ENCODE results near the gene CACHD1.
A peak's percentile ranks its signal among the peaks of the same experiment; 100 is the strongest.

CACHD1 gene

GRCh38 chr1:64516301-64516700 lies 46.4 kb downstream of the CACHD1 start:
- DNase-seq (ENCODE audit: low read depth), result no peak
- no peak overlapping the region for H3K4me3 ChIP-seq (ENCODE audit: low read depth, low read length)

GRCh38 chr1:64516803-64517568 lies 47.1 kb downstream of the CACHD1 start:
- no peak overlapping the region for H3K4me3 ChIP-seq (ENCODE audit: low read depth, low read length)
- peak; percentile 19 for DNase-seq (ENCODE audit: low read depth)

GRCh38 chr1:64517640-64518039 lies 47.7 kb downstream of the CACHD1 start:
- no peak for DNase-seq (ENCODE audit: low read depth)

GRCh38 chr1:64518692-64519481 lies 49.0 kb downstream of the CACHD1 start:
- no peak for DNase-seq (ENCODE audit: low read depth)
- no peak overlapping the region for H3K4me3 ChIP-seq (ENCODE audit: low read depth, low read length)

More at GRCh38 chr1:64517640-64518039, 47.7 kb downstream of the CACHD1 start:
- no peak overlapping the region for H3K4me3 ChIP-seq (ENCODE audit: low read depth, low read length)

GRCh38 chr1:64519901-64520300 lies 50.0 kb downstream of the CACHD1 start:
- DNase-seq (ENCODE audit: low read depth), result peak; percentile 16
- no peak overlapping the region for H3K4me3 ChIP-seq (ENCODE audit: low read depth, low read length)

GRCh38 chr1:64522740-64523139 lies 52.8 kb downstream of the CACHD1 start:
- DNase-seq (ENCODE audit: low read depth), result no peak
- H3K4me3 ChIP-seq (ENCODE audit: low read depth, low read length), result no peak overlapping the region

GRCh38 chr1:64523413-64524337 lies 53.7 kb downstream of the CACHD1 start:
- DNase-seq (ENCODE audit: low read depth), result no peak

GRCh38 chr1:64524614-64525013 lies 54.7 kb downstream of the CACHD1 start:
- DNase-seq (ENCODE audit: low read depth), result no peak
- H3K4me3 ChIP-seq (ENCODE audit: low read depth, low read length), result no peak overlapping the region

More at GRCh38 chr1:64523413-64524337, 53.7 kb downstream of the CACHD1 start:
- H3K4me3 ChIP-seq (ENCODE audit: low read depth, low read length), result no peak overlapping the region

- no peak for DNase-seq (ENCODE audit: low read depth)
Observed at GRCh38 chr1:64525116-64525686, 55.3 kb downstream of the CACHD1 start.

GRCh38 chr1:64526312-64526711 lies 56.4 kb downstream of the CACHD1 start:
- no peak for DNase-seq (ENCODE audit: low read depth)
- H3K4me3 ChIP-seq (ENCODE audit: low read depth, low read length), result no peak overlapping the region

More at GRCh38 chr1:64525116-64525686, 55.3 kb downstream of the CACHD1 start:
- H3K4me3 ChIP-seq (ENCODE audit: low read depth, low read length), result no peak overlapping the region

GRCh38 chr1:64527165-64527564 lies 57.2 kb downstream of the CACHD1 start:
- no peak overlapping the region for H3K4me3 ChIP-seq (ENCODE audit: low read depth, low read length)
- no peak for DNase-seq (ENCODE audit: low read depth)

- no peak overlapping the region for H3K4me3 ChIP-seq (ENCODE audit: low read depth, low read length)
- no peak for DNase-seq (ENCODE audit: low read depth)
Observed at GRCh38 chr1:64527786-64528185, 57.9 kb downstream of the CACHD1 start.

GRCh38 chr1:64530969-64531692 lies 61.2 kb downstream of the CACHD1 start:
- no peak overlapping the region for H3K4me3 ChIP-seq (ENCODE audit: low read depth, low read length)
- no peak for DNase-seq (ENCODE audit: low read depth)

GRCh38 chr1:64532646-64533045 lies 62.7 kb downstream of the CACHD1 start:
- no peak for DNase-seq (ENCODE audit: low read depth)
- H3K4me3 ChIP-seq (ENCODE audit: low read depth, low read length), result no peak overlapping the region

GRCh38 chr1:64535938-64536835 lies 66.3 kb downstream of the CACHD1 start:
- H3K4me3 ChIP-seq (ENCODE audit: low read depth, low read length), result no peak overlapping the region
- DNase-seq (ENCODE audit: low read depth), result no peak

- H3K4me3 ChIP-seq (ENCODE audit: low read depth, low read length), result no peak overlapping the region
- DNase-seq (ENCODE audit: low read depth), result no peak
Observed at GRCh38 chr1:64536836-64537490, 67.0 kb downstream of the CACHD1 start.

GRCh38 chr1:64537942-64538341 lies 68.0 kb downstream of the CACHD1 start:
- H3K4me3 ChIP-seq (ENCODE audit: low read depth, low read length), result no peak overlapping the region
- no peak for DNase-seq (ENCODE audit: low read depth)

Data from skeletal muscle cell (primary cell).